Stimulated activated memory B cell treated with anti-CD40 and anti-IgM and Interleukin-4, amounts not matched to agents 10 μg/mL and 1 μg/mL and 100 μg/mL, for 72 hours (primary cell): Measurements from ENCODE around the gene JMJD4.
"Not testable (repeated sequence)": the region's sequence is repeated elsewhere in the genome, so short reads cannot be mapped to it uniquely, and the experiment has no call there.

Source experiments
- ATAC-seq: fragments of 150-1000 bp; cut with Tn5 transposase; 2 replicates; pipeline ENCODE4 v1.10.0; 2021
- H3K27ac Mint-ChIP-seq: one replicate; pipeline ENCODE4 v1.8.0; 2022; ENCODE audit warnings: mild to moderate bottlenecking, mixed read lengths
- H3K27me3 Mint-ChIP-seq: one replicate; pipeline ENCODE4 v1.8.0; 2022; ENCODE audit warnings: mixed read lengths
- H3K36me3 Mint-ChIP-seq: one replicate; pipeline ENCODE4 v1.8.0; 2022; ENCODE audit warnings: mixed read lengths
- H3K4me1 Mint-ChIP-seq: one replicate; pipeline ENCODE4 v1.8.0; 2022; ENCODE audit warnings: mixed read lengths
- H3K4me3 Mint-ChIP-seq: one replicate; pipeline ENCODE4 v1.8.0; 2022; ENCODE audit warnings: mild to moderate bottlenecking, moderate library complexity, mixed read lengths
- H3K9me3 Mint-ChIP-seq: one replicate; pipeline ENCODE4 v1.8.0; 2022; ENCODE audit warnings: mixed read lengths

JMJD4 gene

GRCh38 chr1:227712648-227713047, 22.5 kb downstream of the JMJD4 start:
- ATAC-seq, result no peak
- H3K4me1 Mint-ChIP-seq, result peaks cover 7% of the 10 kb centered on the region
- peaks cover 38% of the 10 kb centered on the region for H3K9me3 Mint-ChIP-seq
- H3K27ac Mint-ChIP-seq, result no peak overlapping the region
- no peaks in the 10 kb centered on the region for H3K27me3 Mint-ChIP-seq
- H3K4me3 Mint-ChIP-seq, result no peak overlapping the region
- peaks cover 13% of the 10 kb centered on the region for H3K36me3 Mint-ChIP-seq

GRCh38 chr1:227710474-227710873, 24.6 kb downstream of the JMJD4 start:
- not testable (repeated sequence) for H3K4me3 Mint-ChIP-seq
- H3K9me3 Mint-ChIP-seq, result peaks cover 35% of the 10 kb centered on the region

GRCh38 chr1:227709451-227709850, 25.7 kb downstream of the JMJD4 start:
- H3K27me3 Mint-ChIP-seq, result no peaks in the 10 kb centered on the region
- H3K9me3 Mint-ChIP-seq, result peaks cover 29% of the 10 kb centered on the region
- H3K36me3 Mint-ChIP-seq, result peaks cover 14% of the 10 kb centered on the region
- peaks cover 7% of the 10 kb centered on the region for H3K4me1 Mint-ChIP-seq
- H3K27ac Mint-ChIP-seq, result no peak overlapping the region
- H3K4me3 Mint-ChIP-seq, result no peak overlapping the region
- ATAC-seq, result no peak

More at GRCh38 chr1:227710474-227710873, 24.6 kb downstream of the JMJD4 start:
- peaks cover 15% of the 10 kb centered on the region for H3K36me3 Mint-ChIP-seq
- not testable (repeated sequence) for H3K27me3 Mint-ChIP-seq, H3K4me1 Mint-ChIP-seq, ATAC-seq, H3K27ac Mint-ChIP-seq

- Mint-ChIP-seq H3K9me3 (peaks cover 33% of the 10 kb centered on the region), H3K36me3 (peaks cover 8% of the 10 kb centered on the region), H3K27ac (no peak overlapping the region), H3K4me3 (no peak overlapping the region), H3K27me3 (no peaks in the 10 kb centered on the region), H3K4me1 (peaks cover 7% of the 10 kb centered on the region)
- no peak for ATAC-seq
Observed at GRCh38 chr1:227707846-227708245, 27.3 kb downstream of the JMJD4 start.

GRCh38 chr1:227701631-227702030, 33.5 kb downstream of the JMJD4 start:
- Mint-ChIP-seq H3K36me3 (peaks cover 10% of the 10 kb centered on the region), H3K9me3 (peaks cover 53% of the 10 kb centered on the region)
- not testable (repeated sequence) for H3K4me3 Mint-ChIP-seq, ATAC-seq, H3K4me1 Mint-ChIP-seq, H3K27me3 Mint-ChIP-seq, H3K27ac Mint-ChIP-seq

GRCh38 chr1:227697321-227697864, 37.7 kb downstream of the JMJD4 start:
- Mint-ChIP-seq H3K4me1 (no peaks in the 10 kb centered on the region), H3K4me3 (no peak overlapping the region), H3K27me3 (peaks cover 9% of the 10 kb centered on the region), H3K9me3 (peaks cover 50% of the 10 kb centered on the region), H3K27ac (no peak overlapping the region), H3K36me3 (peaks cover 10% of the 10 kb centered on the region)
- ATAC-seq, result no peak

- peaks cover 9% of the 10 kb centered on the region for H3K36me3 Mint-ChIP-seq
- ATAC-seq, result no peak
- H3K4me1 Mint-ChIP-seq, result no peaks in the 10 kb centered on the region
- no peak overlapping the region for H3K4me3 Mint-ChIP-seq
- H3K9me3 Mint-ChIP-seq, result peaks cover 27% of the 10 kb centered on the region
- no peaks in the 10 kb centered on the region for H3K27me3 Mint-ChIP-seq
- H3K27ac Mint-ChIP-seq, result no peak overlapping the region
Observed at GRCh38 chr1:227685807-227686206, 49.3 kb downstream of the JMJD4 start.
